SK-N-MC (cell line): ENCODE data around the gene JPH2.

Source experiments
- EZH2 ChIP-seq: fragments of 200-600 bp; sonication (generic); IDR thresholded peaks from one replicate; pipeline ENCODE4 v1.6.1; 2017; ENCODE audit warnings: antibody characterized with exemption
- FOXP2 ChIP-seq: optimal IDR thresholded peaks from 2 replicates; pipeline ENCODE3; 2011; ENCODE audit warnings: mild to moderate bottlenecking, moderate library complexity; ENCODE audit not compliant: insufficient read depth; ENCODE audit errors: extremely low read length, control extremely low read depth
- POLR2AphosphoS5 ChIP-seq: IDR thresholded peaks from 2 replicates; pipeline ENCODE4 v1.6.1; 2012; ENCODE audit warnings: mild to moderate bottlenecking, low read depth, low read length, borderline replicate concordance

GRCh38 chr20:44102582-44102981 is 84.4 kb downstream of the JPH2 start:
- TF ChIP-seq POLR2AphosphoS5: no peak
- no peak for TF ChIP-seq EZH2
- TF ChIP-seq FOXP2: no peak
